GM23338 (cell line): ENCODE measurements around the gene CFHR4. TPM values are rescaled to one million over a fixed set of nuclear protein-coding genes. Genes with fewer than 3 reads are reported as not detected.
"Not testable (repeated sequence)": the region's sequence is repeated elsewhere in the genome, so short reads cannot be mapped to it uniquely, and the experiment has no call there.

Experiments used
- ATAC-seq: fragments of 200-7000 bp; cut with Tn5 transposase; 3 replicates; pipeline ENCODE4 v1.9.1; 2020
- DNase-seq: peaks from one replicate; pipeline ENCODE4 v3.0.0-alpha.2; 2015; ENCODE audit warnings: low spot score
- H2AFZ ChIP-seq: fragments of 200-600 bp; sonication (generic); 2 replicates; pipeline ENCODE4 v1.8.0; 2016; ENCODE audit warnings: antibody characterized with exemption, mild to moderate bottlenecking, moderate library complexity
- H3F3A ChIP-seq: fragments of 200-600 bp; sonication (generic); replicated peaks from 2 replicates; pipeline ENCODE4 v1.8.0; 2017; ENCODE audit warnings: antibody characterized with exemption, mixed run types, low read depth
- H3K27ac ChIP-seq: fragments of 200-600 bp; sonication (generic); 2 replicates; pipeline ENCODE4 v1.6.1; 2016; ENCODE audit warnings: low read depth
- H3K27me3 ChIP-seq: fragments of 200-600 bp; sonication (generic); 2 replicates; pipeline ENCODE4 v1.8.0; 2016; ENCODE audit warnings: mild to moderate bottlenecking, mixed run types, moderate library complexity; ENCODE audit not compliant: insufficient read depth
- H3K36me3 ChIP-seq: fragments of 200-600 bp; sonication (generic); 2 replicates; pipeline ENCODE4 v1.8.0; 2016; ENCODE audit warnings: mild to moderate bottlenecking; ENCODE audit not compliant: insufficient read depth
- H3K4me1 ChIP-seq: fragments of 200-600 bp; sonication (generic); 2 replicates; pipeline ENCODE4 v1.8.0; 2016; ENCODE audit warnings: mild to moderate bottlenecking, moderate library complexity; ENCODE audit not compliant: insufficient read depth
- H3K4me2 ChIP-seq: fragments of 200-600 bp; sonication (generic); 2 replicates; pipeline ENCODE4 v1.7.1; 2017; ENCODE audit warnings: mixed run types
- H3K4me3 ChIP-seq: fragments of 200-600 bp; sonication (generic); 2 replicates; pipeline ENCODE4 v1.6.1; 2016; ENCODE audit warnings: mixed run types
- H3K79me2 ChIP-seq: fragments of 200-600 bp; sonication (generic); replicated peaks from 2 replicates; pipeline ENCODE4 v1.8.0; 2017; ENCODE audit warnings: mild to moderate bottlenecking; ENCODE audit not compliant: insufficient read depth
- H3K9me2 ChIP-seq: fragments of 200-600 bp; sonication (generic); 2 replicates; pipeline ENCODE4 v1.8.0; 2017; ENCODE audit not compliant: insufficient read depth
- H4K20me1 ChIP-seq: fragments of 200-600 bp; sonication (generic); replicated peaks from 2 replicates; pipeline ENCODE4 v1.8.0; 2017; ENCODE audit warnings: mild to moderate bottlenecking; ENCODE audit not compliant: insufficient read depth
- H3K27ac Mint-ChIP-seq: 2 replicates; pipeline ENCODE4 v1.8.0; 2020; ENCODE audit warnings: inconsistent platforms, mild to moderate bottlenecking, moderate library complexity, mixed read lengths
- H3K27me3 Mint-ChIP-seq: 3 replicates; pipeline ENCODE4 v1.8.0; 2022; ENCODE audit warnings: low read depth, mild to moderate bottlenecking, moderate library complexity, mixed read lengths, inconsistent platforms; ENCODE audit not compliant: insufficient read depth, poor library complexity
- H3K36me3 Mint-ChIP-seq: 3 replicates; pipeline ENCODE4 v1.8.0; 2021; ENCODE audit warnings: low read depth, mild to moderate bottlenecking, inconsistent platforms, moderate library complexity, mixed read lengths
- H3K4me1 Mint-ChIP-seq: 3 replicates; pipeline ENCODE4 v1.8.0; 2020; ENCODE audit warnings: mild to moderate bottlenecking, inconsistent platforms, mixed read lengths
- H3K4me3 Mint-ChIP-seq: 3 replicates; pipeline ENCODE4 v1.8.0; 2021; ENCODE audit warnings: moderate library complexity, mild to moderate bottlenecking, inconsistent platforms, mixed read lengths
- H3K9me3 Mint-ChIP-seq: 3 replicates; pipeline ENCODE4 v1.8.0; 2020; ENCODE audit warnings: moderate library complexity, mild to moderate bottlenecking, inconsistent platforms, mixed read lengths
- JUNB ChIP-seq: IDR thresholded peaks from one replicate; pipeline ENCODE4 v1.6.1; 2016; ENCODE audit warnings: antibody characterized with exemption; ENCODE audit not compliant: unreplicated experiment
- STAT1 ChIP-seq: IDR thresholded peaks from one replicate; pipeline ENCODE4 v1.6.1; 2016; ENCODE audit warnings: antibody characterized with exemption; ENCODE audit not compliant: unreplicated experiment
- ZNF114 ChIP-seq: fragments of 250-450 bp; sonication (Bioruptor Pico); IDR thresholded peaks from 2 replicates; pipeline ENCODE4 v1.5.0; 2020; ENCODE audit warnings: mild to moderate bottlenecking, moderate library complexity
- ZNF331 ChIP-seq: fragments of 250-450 bp; sonication (Bioruptor Pico); IDR thresholded peaks from 2 replicates; pipeline ENCODE4 v1.5.0; 2020; ENCODE audit warnings: low read depth, mild to moderate bottlenecking, moderate library complexity
- polyA plus RNA-seq: library from polyadenylated mRNA; unstranded; fragments of >200 nt; fragmentation: Nextera tagmentation; extraction: Ambion mirVana; gene quantifications from 2 replicates; pipeline ENCODE4 v1.2.1, GENCODE V29; 2016
- total RNA-seq: library from RNA; depleted of rRNA; stranded (reverse); fragments of >200 nt; shearing (Covaris generic); gene quantifications from 2 replicates; pipeline ENCODE4 v1.2.3, GENCODE V29; 2014
- TF ChIP-seq, protein P1 (sequence below), 2 experiments: fragments of 200-600 bp in 1 of 2; sonication (generic) in 1 of 2; conservative IDR thresholded peaks; 2 replicates each; pipeline versions ENCODE4 v1.5.1 to v1.6.1; 2016 to 2017; ENCODE audit warnings: antibody characterized with exemption in 2 of 2, low read depth in 2 of 2, mild to moderate bottlenecking in 2 of 2, moderate library complexity in 1 of 2
- TF ChIP-seq, protein P2 (sequence below): IDR thresholded peaks from one replicate; pipeline ENCODE4 v1.6.1; 2018; ENCODE audit warnings: antibody characterized with exemption; ENCODE audit not compliant: unreplicated experiment
- TF ChIP-seq, protein P3 (sequence below): fragments of 250-450 bp; sonication (Bioruptor Pico); IDR thresholded peaks from 2 replicates; pipeline ENCODE4 v1.5.0; 2020; ENCODE audit warnings: mild to moderate bottlenecking, moderate library complexity

The CFHR4 gene
- total and polyA plus RNA-seq, 2 experiments from 2014 or later = not detected

DNA sequence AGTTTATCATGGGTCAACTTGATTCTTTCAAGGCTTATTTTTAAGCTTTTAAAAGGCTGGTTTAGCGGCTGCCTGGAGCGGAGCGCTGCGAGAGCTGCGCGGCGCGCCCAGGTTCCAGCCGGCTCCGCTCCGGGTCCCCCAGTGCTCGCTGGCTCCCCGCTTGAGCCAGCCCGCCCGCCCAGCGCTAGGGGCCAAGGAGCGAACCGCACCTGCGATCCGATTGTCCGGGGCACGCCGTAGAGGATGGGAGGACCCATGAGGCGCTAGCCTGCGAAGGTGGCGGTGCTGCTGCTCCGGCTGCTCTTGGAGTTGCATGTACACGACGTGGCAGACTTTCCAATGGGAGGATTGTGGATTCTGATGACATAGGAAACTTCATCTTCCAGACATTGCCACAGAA, 9.9 kb upstream of the CFHR4 start:
- no peaks in the 10 kb centered on the region for H4K20me1 ChIP-seq
- H3K36me3 ChIP-seq = no peaks in the 10 kb centered on the region
- H3K4me3 Mint-ChIP-seq = peak overlapping the region; percentile 45; the same call in 2 of the 3 replicates
- H3K9me2 ChIP-seq = no peaks in the 10 kb centered on the region
- H3K4me2 ChIP-seq = peak overlapping the region; percentile 71
- no peaks in the 10 kb centered on the region for H3F3A ChIP-seq
- H3K27ac ChIP-seq = no peak overlapping the region
- peaks cover 8% of the 10 kb centered on the region; the same call in 2 of the 3 replicates for H3K9me3 Mint-ChIP-seq
- H3K79me2 ChIP-seq = no peaks in the 10 kb centered on the region
- peak overlapping the region; percentile 93 for H2AFZ ChIP-seq
- H3K36me3 Mint-ChIP-seq = no peaks in the 10 kb centered on the region
- DNase-seq (peak; percentile 91), ATAC-seq (peak; percentile 100)
- H3K4me1 ChIP-seq = peaks cover 3% of the 10 kb centered on the region; the same call in 1 of the 2 replicates
- peaks cover 2% of the 10 kb centered on the region; the same call in 2 of the 3 replicates for H3K4me1 Mint-ChIP-seq
- H3K27ac Mint-ChIP-seq = no peak overlapping the region
- peak overlapping the region; percentile 38 for H3K4me3 ChIP-seq
- peaks cover 20% of the 10 kb centered on the region for H3K27me3 ChIP-seq
- H3K27me3 Mint-ChIP-seq = no peaks in the 10 kb centered on the region
- TF ChIP-seq ZNF114 (CRISPR knock-in tag) (0 out of 2 replicates have a peak, but pooled peaks have one; percentile 19), STAT1 (no peak), ZNF331 (CRISPR knock-in tag) (no peak), JUNB (no peak)
- TF ChIP-seq, protein P1, sequence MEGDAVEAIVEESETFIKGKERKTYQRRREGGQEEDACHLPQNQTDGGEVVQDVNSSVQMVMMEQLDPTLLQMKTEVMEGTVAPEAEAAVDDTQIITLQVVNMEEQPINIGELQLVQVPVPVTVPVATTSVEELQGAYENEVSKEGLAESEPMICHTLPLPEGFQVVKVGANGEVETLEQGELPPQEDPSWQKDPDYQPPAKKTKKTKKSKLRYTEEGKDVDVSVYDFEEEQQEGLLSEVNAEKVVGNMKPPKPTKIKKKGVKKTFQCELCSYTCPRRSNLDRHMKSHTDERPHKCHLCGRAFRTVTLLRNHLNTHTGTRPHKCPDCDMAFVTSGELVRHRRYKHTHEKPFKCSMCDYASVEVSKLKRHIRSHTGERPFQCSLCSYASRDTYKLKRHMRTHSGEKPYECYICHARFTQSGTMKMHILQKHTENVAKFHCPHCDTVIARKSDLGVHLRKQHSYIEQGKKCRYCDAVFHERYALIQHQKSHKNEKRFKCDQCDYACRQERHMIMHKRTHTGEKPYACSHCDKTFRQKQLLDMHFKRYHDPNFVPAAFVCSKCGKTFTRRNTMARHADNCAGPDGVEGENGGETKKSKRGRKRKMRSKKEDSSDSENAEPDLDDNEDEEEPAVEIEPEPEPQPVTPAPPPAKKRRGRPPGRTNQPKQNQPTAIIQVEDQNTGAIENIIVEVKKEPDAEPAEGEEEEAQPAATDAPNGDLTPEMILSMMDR (conservative IDR thresholded peaks at IDR 0.05; ENCODE audit: low read depth in 2 of 2) = 0 out of 4 replicates have a peak, but pooled peaks of 1 of the 2 experiments have one; percentile 17
- TF ChIP-seq, protein P2, sequence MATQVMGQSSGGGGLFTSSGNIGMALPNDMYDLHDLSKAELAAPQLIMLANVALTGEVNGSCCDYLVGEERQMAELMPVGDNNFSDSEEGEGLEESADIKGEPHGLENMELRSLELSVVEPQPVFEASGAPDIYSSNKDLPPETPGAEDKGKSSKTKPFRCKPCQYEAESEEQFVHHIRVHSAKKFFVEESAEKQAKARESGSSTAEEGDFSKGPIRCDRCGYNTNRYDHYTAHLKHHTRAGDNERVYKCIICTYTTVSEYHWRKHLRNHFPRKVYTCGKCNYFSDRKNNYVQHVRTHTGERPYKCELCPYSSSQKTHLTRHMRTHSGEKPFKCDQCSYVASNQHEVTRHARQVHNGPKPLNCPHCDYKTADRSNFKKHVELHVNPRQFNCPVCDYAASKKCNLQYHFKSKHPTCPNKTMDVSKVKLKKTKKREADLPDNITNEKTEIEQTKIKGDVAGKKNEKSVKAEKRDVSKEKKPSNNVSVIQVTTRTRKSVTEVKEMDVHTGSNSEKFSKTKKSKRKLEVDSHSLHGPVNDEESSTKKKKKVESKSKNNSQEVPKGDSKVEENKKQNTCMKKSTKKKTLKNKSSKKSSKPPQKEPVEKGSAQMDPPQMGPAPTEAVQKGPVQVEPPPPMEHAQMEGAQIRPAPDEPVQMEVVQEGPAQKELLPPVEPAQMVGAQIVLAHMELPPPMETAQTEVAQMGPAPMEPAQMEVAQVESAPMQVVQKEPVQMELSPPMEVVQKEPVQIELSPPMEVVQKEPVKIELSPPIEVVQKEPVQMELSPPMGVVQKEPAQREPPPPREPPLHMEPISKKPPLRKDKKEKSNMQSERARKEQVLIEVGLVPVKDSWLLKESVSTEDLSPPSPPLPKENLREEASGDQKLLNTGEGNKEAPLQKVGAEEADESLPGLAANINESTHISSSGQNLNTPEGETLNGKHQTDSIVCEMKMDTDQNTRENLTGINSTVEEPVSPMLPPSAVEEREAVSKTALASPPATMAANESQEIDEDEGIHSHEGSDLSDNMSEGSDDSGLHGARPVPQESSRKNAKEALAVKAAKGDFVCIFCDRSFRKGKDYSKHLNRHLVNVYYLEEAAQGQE = no peak
- TF ChIP-seq, protein P3, sequence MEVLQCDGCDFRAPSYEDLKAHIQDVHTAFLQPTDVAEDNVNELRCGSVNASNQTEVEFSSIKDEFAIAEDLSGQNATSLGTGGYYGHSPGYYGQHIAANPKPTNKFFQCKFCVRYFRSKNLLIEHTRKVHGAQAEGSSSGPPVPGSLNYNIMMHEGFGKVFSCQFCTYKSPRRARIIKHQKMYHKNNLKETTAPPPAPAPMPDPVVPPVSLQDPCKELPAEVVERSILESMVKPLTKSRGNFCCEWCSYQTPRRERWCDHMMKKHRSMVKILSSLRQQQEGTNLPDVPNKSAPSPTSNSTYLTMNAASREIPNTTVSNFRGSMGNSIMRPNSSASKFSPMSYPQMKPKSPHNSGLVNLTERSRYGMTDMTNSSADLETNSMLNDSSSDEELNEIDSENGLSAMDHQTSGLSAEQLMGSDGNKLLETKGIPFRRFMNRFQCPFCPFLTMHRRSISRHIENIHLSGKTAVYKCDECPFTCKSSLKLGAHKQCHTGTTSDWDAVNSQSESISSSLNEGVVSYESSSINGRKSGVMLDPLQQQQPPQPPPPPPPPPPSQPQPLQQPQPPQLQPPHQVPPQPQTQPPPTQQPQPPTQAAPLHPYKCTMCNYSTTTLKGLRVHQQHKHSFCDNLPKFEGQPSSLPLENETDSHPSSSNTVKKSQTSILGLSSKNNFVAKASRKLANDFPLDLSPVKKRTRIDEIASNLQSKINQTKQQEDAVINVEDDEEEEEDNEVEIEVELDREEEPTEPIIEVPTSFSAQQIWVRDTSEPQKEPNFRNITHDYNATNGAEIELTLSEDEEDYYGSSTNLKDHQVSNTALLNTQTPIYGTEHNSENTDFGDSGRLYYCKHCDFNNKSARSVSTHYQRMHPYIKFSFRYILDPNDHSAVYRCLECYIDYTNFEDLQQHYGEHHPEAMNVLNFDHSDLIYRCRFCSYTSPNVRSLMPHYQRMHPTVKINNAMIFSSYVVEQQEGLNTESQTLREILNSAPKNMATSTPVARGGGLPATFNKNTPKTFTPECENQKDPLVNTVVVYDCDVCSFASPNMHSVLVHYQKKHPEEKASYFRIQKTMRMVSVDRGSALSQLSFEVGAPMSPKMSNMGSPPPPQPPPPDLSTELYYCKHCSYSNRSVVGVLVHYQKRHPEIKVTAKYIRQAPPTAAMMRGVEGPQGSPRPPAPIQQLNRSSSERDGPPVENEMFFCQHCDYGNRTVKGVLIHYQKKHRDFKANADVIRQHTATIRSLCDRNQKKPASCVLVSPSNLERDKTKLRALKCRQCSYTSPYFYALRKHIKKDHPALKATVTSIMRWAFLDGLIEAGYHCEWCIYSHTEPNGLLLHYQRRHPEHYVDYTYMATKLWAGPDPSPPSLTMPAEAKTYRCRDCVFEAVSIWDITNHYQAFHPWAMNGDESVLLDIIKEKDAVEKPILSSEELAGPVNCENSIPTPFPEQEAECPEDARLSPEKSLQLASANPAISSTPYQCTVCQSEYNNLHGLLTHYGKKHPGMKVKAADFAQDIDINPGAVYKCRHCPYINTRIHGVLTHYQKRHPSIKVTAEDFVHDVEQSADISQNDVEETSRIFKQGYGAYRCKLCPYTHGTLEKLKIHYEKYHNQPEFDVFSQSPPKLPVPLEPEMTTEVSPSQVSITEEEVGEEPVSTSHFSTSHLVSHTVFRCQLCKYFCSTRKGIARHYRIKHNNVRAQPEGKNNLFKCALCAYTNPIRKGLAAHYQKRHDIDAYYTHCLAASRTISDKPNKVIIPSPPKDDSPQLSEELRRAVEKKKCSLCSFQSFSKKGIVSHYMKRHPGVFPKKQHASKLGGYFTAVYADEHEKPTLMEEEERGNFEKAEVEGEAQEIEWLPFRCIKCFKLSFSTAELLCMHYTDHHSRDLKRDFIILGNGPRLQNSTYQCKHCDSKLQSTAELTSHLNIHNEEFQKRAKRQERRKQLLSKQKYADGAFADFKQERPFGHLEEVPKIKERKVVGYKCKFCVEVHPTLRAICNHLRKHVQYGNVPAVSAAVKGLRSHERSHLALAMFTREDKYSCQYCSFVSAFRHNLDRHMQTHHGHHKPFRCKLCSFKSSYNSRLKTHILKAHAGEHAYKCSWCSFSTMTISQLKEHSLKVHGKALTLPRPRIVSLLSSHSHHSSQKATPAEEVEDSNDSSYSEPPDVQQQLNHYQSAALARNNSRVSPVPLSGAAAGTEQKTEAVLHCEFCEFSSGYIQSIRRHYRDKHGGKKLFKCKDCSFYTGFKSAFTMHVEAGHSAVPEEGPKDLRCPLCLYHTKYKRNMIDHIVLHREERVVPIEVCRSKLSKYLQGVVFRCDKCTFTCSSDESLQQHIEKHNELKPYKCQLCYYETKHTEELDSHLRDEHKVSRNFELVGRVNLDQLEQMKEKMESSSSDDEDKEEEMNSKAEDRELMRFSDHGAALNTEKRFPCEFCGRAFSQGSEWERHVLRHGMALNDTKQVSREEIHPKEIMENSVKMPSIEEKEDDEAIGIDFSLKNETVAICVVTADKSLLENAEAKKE (CRISPR knock-in tag) = peak; percentile 55; the same call in 1 of the 2 replicates

DNA sequence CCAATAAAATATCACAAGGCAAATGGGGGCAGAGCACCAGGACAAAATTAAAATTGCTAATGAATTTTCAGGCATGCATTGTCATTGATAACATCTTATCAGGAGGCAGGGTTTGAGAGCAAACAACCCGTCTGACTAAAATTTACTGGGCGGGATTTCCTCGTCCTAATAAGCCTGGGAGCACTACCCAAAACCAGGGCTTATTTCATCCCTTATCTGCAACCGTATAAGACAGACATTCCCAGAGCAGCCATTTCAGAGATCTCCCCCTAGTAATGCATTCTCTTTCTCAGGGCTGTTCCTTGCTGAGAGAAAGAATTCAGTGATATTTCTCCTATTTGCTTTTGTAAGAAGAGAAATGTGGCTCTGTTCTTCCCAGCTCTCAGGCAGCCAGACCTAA, 1.3 kb upstream of the CFHR4 start:
- not testable (repeated sequence) for ATAC-seq, H2AFZ ChIP-seq, H3K4me3 ChIP-seq, H3K27me3 ChIP-seq, H3K27me3 Mint-ChIP-seq, H3K9me2 ChIP-seq, H3K79me2 ChIP-seq, H3K4me3 Mint-ChIP-seq, H3K27ac ChIP-seq, H3K4me1 Mint-ChIP-seq, H3K4me1 ChIP-seq, H3K27ac Mint-ChIP-seq, H3K4me2 ChIP-seq, H3K36me3 ChIP-seq, H4K20me1 ChIP-seq, H3F3A ChIP-seq
- H3K36me3 Mint-ChIP-seq = peaks cover 11% of the 10 kb centered on the region; the same call in 2 of the 3 replicates
- peak; percentile 30 for DNase-seq
- H3K9me3 Mint-ChIP-seq = peaks cover 27% of the 10 kb centered on the region
